Transverse colon (tissue), 4 donors: Measurements from ENCODE around the gene RPGRIP1L. TPM values are rescaled to one million over a fixed set of nuclear protein-coding genes. Genes with fewer than 3 reads are reported as not detected.

Experiments
- DNase-seq: peaks from one replicate; pipeline ENCODE4 v3.0.0-alpha.2; 2019
- H3K27ac ChIP-seq, 4 donors: fragments of 200-600 bp; sonication (generic); 2 replicates each; pipeline ENCODE4 v1.5.1; 2016 to 2018; ENCODE audit warnings: inconsistent platforms in 4 of 4
- H3K27me3 ChIP-seq: fragments of 200-600 bp; sonication (generic); 2 replicates; pipeline ENCODE4 v1.5.1; 2017; ENCODE audit warnings: inconsistent platforms
- H3K36me3 ChIP-seq, 4 donors: fragments of 200-600 bp; sonication (generic); 2 replicates each; pipeline ENCODE4 v1.5.1; 2017 to 2019; ENCODE audit warnings: inconsistent platforms in 4 of 4
- H3K4me1 ChIP-seq, 4 donors: fragments of 200-600 bp; sonication (generic); 2 replicates each; pipeline ENCODE4 v1.5.1; 2017 to 2020; ENCODE audit warnings: inconsistent platforms in 4 of 4
- H3K4me3 ChIP-seq, 4 donors: fragments of 200-600 bp; sonication (generic); 1 replicate in 1 of 4; 2 replicates in 3 of 4; pipeline versions ENCODE4 v1.5.1 to v1.6.1; 2017 to 2019; ENCODE audit warnings: inconsistent platforms in 4 of 4
- H3K9me3 ChIP-seq, 2 donors: fragments of 200-600 bp; sonication (generic); 2 replicates each; pipeline ENCODE4 v1.5.1; 2017 to 2019; ENCODE audit warnings: inconsistent platforms in 2 of 2
- CTCF ChIP-seq, 5 experiments: fragments of 200-600 bp in 3 of 5; fragments of 450-650 bp in 2 of 5; sonication (generic) in 3 of 5; IDR thresholded peaks; 1 replicate in 2 of 5; 2 replicates in 3 of 5; pipeline ENCODE4 v1.5.1; 2016 to 2017; ENCODE audit warnings: antibody characterized with exemption in 5 of 5, inconsistent platforms in 3 of 5, mild to moderate bottlenecking in 2 of 5, moderate library complexity in 1 of 5
- EP300 ChIP-seq: sonication (generic); formaldehyde crosslinking; IDR thresholded peaks from one replicate; pipeline ENCODE4 v1.6.1; 2017; ENCODE audit warnings: antibody characterized with exemption, low read depth
- POLR2A ChIP-seq: fragments of 450-650 bp; IDR thresholded peaks from one replicate; pipeline ENCODE4 v1.6.1; 2016; ENCODE audit warnings: antibody characterized with exemption, mild to moderate bottlenecking, moderate library complexity
- POLR2AphosphoS5 ChIP-seq, 3 donors: sonication (generic); formaldehyde crosslinking; IDR thresholded peaks; one replicate each; pipeline ENCODE4 v1.6.1; 2016; ENCODE audit warnings: antibody characterized with exemption in 3 of 3
- WGBS, 2 donors: methylation state at CpG; one replicate each; pipeline ENCODE4 v1.1.5; 2018; ENCODE audit warnings: low coverage in 1 of 2; 5-methylcytosine and 5-hydroxymethylcytosine counted together
- in situ Hi-C, 4 donors: fragments of 200-750 bp; cut with MboI; loops; one replicate each; pipeline versions ENCODE4 v1.15.0 to v1.15.1; 2017; ENCODE audit warnings: low sequenced_read_pairs in 3 of 4, low pct_ligation_motif_present in 1 of 4, low pct_unique_long_range_greater_than_20kb in 1 of 4
- intact Hi-C: fragments of 100-400 bp; cut with DNase I; formaldehyde crosslinking; loops from one replicate; pipeline ENCODE4 v1.15.1; 2023; ENCODE audit warnings: low total_unique reads
- total RNA-seq, 4 donors: library from RNA; depleted of rRNA; stranded (reverse); fragments of >200 nt; gene quantifications; one replicate each; pipeline ENCODE4 v1.1.0, GENCODE V29; 2016

The RPGRIP1L gene
- total RNA-seq, 4 donors from 2014 or later, result 1.6 to 5.6 (median 2.1) TPM

- no peak overlapping the region for H3K4me3 ChIP-seq
- TF ChIP-seq POLR2AphosphoS5 (IDR thresholded peaks at IDR 0.05) (no peak), CTCF (IDR thresholded peaks at IDR 0.05) (no peak), EP300 (no peak), POLR2A (no peak)
- in situ Hi-C loops (no loop called here), intact Hi-C loops (no loop called here)
- DNase-seq, result no peak
- no peak overlapping the region for H3K27ac ChIP-seq
- no peaks in the 10 kb centered on the region for H3K27me3 ChIP-seq
- 93 to 97% methylated on average over 5 of the region's 5 CpGs for WGBS, 2 donors
- peaks cover 0 to 4% of the 10 kb centered on the region in 2 donors for H3K9me3 ChIP-seq
- H3K4me1 ChIP-seq, result no peaks in the 10 kb centered on the region
- H3K36me3 ChIP-seq, result no peaks in the 10 kb centered on the region
These were observed 126.8 kb downstream of the RPGRIP1L start for GRCh38 chr16:53576904-53577303.

- Histone ChIP-seq H3K27ac (no peak overlapping the region), H3K4me1 (no peaks in the 10 kb centered on the region), H3K9me3 (peaks cover 5 to 11% of the 10 kb centered on the region in 2 donors), H3K4me3 (no peak overlapping the region), H3K27me3 (no peaks in the 10 kb centered on the region), H3K36me3 (no peaks in the 10 kb centered on the region)
- 61% methylated on average over 4 of the region's 4 CpGs; no CpG with 5 or more reads in 1 of the 2 donors for whole genome bisulfite sequencing, 2 donors
- no peak for DNase-seq
- in situ Hi-C loops (no loop called here), intact Hi-C loops (no loop called here)
- TF ChIP-seq POLR2A (no peak), POLR2AphosphoS5 (IDR thresholded peaks at IDR 0.05) (no peak), CTCF (IDR thresholded peaks at IDR 0.05) (no peak), EP300 (no peak)
These were observed 127.4 kb downstream of the RPGRIP1L start for GRCh38 chr16:53576210-53576609.

- no peak for TF ChIP-seq POLR2AphosphoS5 (IDR thresholded peaks at IDR 0.05)
- no peak for TF ChIP-seq CTCF (IDR thresholded peaks at IDR 0.05)
- no peak for TF ChIP-seq POLR2A
- TF ChIP-seq EP300, result no peak
- Histone ChIP-seq H3K9me3 (peaks cover 6 to 12% of the 10 kb centered on the region in 2 donors), H3K27me3 (no peaks in the 10 kb centered on the region), H3K4me3 (no peak overlapping the region), H3K36me3 (no peaks in the 10 kb centered on the region), H3K27ac (no peak overlapping the region), H3K4me1 (no peaks in the 10 kb centered on the region)
- intact Hi-C loops, result no loop called here
- no peak for DNase-seq
- in situ Hi-C loops, result no loop called here
These were observed 131.9 kb downstream of the RPGRIP1L start for GRCh38 chr16:53571763-53572162.

GRCh38 chr16:53566552-53567245, 137.0 kb downstream of the RPGRIP1L start:
- Histone ChIP-seq H3K36me3 (no peaks in the 10 kb centered on the region), H3K27ac (no peak overlapping the region), H3K27me3 (no peaks in the 10 kb centered on the region), H3K4me3 (no peak overlapping the region), H3K4me1 (no peaks in the 10 kb centered on the region), H3K9me3 (peaks cover 6% of the 10 kb centered on the region in 2 donors)
- DNase-seq, result no peak
- intact Hi-C loops, result no loop called here
- in situ Hi-C loops, result no loop called here
- TF ChIP-seq CTCF (IDR thresholded peaks at IDR 0.05) (no peak), EP300 (no peak), POLR2AphosphoS5 (IDR thresholded peaks at IDR 0.05) (no peak), POLR2A (no peak)
- WGBS, 2 donors, result 70 to 91% methylated on average over 1 to 5 of the region's 5 CpGs
